Neuronal stem cell (in vitro differentiated cells): ENCODE data around the gene TMEM150C.

Experiments
- DNase-seq: peaks from one replicate; pipeline ENCODE4 v3.0.0-alpha.2; 2013; ENCODE audit warnings: low spot score
- H2AFZ ChIP-seq: one replicate; pipeline ENCODE4 v1.6.1; 2013; ENCODE audit warnings: mild to moderate bottlenecking, low read length, inconsistent platforms
- H2AK5ac ChIP-seq: 2 replicates; pipeline ENCODE4 v1.6.1; 2013; ENCODE audit warnings: low read depth, mild to moderate bottlenecking, inconsistent platforms, low read length, moderate library complexity, mixed read lengths
- H2BK120ac ChIP-seq: 2 replicates; pipeline ENCODE4 v1.6.1; 2013; ENCODE audit warnings: low read depth, mild to moderate bottlenecking, inconsistent platforms, low read length, moderate library complexity, mixed read lengths
- H2BK12ac ChIP-seq: one replicate; pipeline ENCODE4 v1.6.1; 2013; ENCODE audit warnings: low read length, inconsistent platforms
- H2BK15ac ChIP-seq: 2 replicates; pipeline ENCODE4 v1.6.1; 2013; ENCODE audit warnings: mild to moderate bottlenecking, low read length, inconsistent platforms, mixed read lengths
- H2BK5ac ChIP-seq: one replicate; pipeline ENCODE4 v1.6.1; 2013; ENCODE audit warnings: inconsistent platforms, mild to moderate bottlenecking, low read length, moderate library complexity
- H3K14ac ChIP-seq: one replicate; pipeline ENCODE4 v1.6.1; 2013; ENCODE audit warnings: low read length, inconsistent platforms
- H3K18ac ChIP-seq: 2 replicates; pipeline ENCODE4 v1.6.1; 2013; ENCODE audit warnings: low read length, inconsistent platforms
- H3K23ac ChIP-seq: 2 replicates; pipeline ENCODE4 v1.6.1; 2013; ENCODE audit warnings: low read depth, mild to moderate bottlenecking, mixed read lengths, low read length, inconsistent platforms; ENCODE audit not compliant: poor library complexity
- H3K27ac ChIP-seq: replicated peaks from 3 replicates; pipeline ENCODE4 v1.5.1; 2013; ENCODE audit warnings: low read length, inconsistent platforms
- H3K27me3 ChIP-seq, 3 experiments: 2 replicates each; pipeline ENCODE4 v1.6.1; 2013; ENCODE audit warnings: low read length in 3 of 3, mild to moderate bottlenecking in 2 of 3, inconsistent platforms in 1 of 3, low read depth in 1 of 3, mixed read lengths in 1 of 3, moderate library complexity in 1 of 3; ENCODE audit not compliant: control insufficient read depth in 3 of 3, insufficient read depth in 3 of 3
- H3K36me3 ChIP-seq, 2 donors: replicated peaks in 1 of 2; 2 replicates each; pipeline ENCODE4 v1.6.1; 2013; ENCODE audit warnings: low read length in 2 of 2; ENCODE audit not compliant: control insufficient read depth in 2 of 2, insufficient read depth in 2 of 2
- H3K4ac ChIP-seq: 2 replicates; pipeline ENCODE4 v1.6.1; 2013; ENCODE audit warnings: inconsistent platforms, mild to moderate bottlenecking, low read length, moderate library complexity
- H3K4me1 ChIP-seq, 2 donors: 1 replicate in 1 of 2; 2 replicates in 1 of 2; pipeline ENCODE4 v1.6.1; 2013; ENCODE audit warnings: low read length in 2 of 2, low read depth in 1 of 2; ENCODE audit not compliant: control insufficient read depth in 2 of 2, insufficient read depth in 1 of 2
- H3K4me2 ChIP-seq: one replicate; pipeline ENCODE4 v1.6.1; 2013; ENCODE audit warnings: mild to moderate bottlenecking, low read length, inconsistent platforms; ENCODE audit not compliant: insufficient read depth, poor library complexity, severe bottlenecking
- H3K4me3 ChIP-seq, 2 donors: 2 replicates each; pipeline ENCODE4 v1.5.1; 2013; ENCODE audit warnings: low read length in 2 of 2, mild to moderate bottlenecking in 2 of 2, inconsistent platforms in 1 of 2, moderate library complexity in 1 of 2
- H3K79me1 ChIP-seq: one replicate; pipeline ENCODE4 v1.6.1; 2013; ENCODE audit warnings: low read depth, mild to moderate bottlenecking, inconsistent platforms, low read length, moderate library complexity
- H3K9ac ChIP-seq: one replicate; pipeline ENCODE4 v1.6.1; 2013; ENCODE audit warnings: mild to moderate bottlenecking, low read depth, low read length, inconsistent platforms; ENCODE audit not compliant: poor library complexity
- H3K9me3 ChIP-seq, 2 donors: replicated peaks in 1 of 2; 2 replicates each; pipeline versions ENCODE3 to v1.6.1; 2013; ENCODE audit warnings: low read length in 2 of 2, mild to moderate bottlenecking in 2 of 2, inconsistent platforms in 1 of 2, low read depth in 1 of 2, mixed read lengths in 1 of 2, moderate library complexity in 1 of 2; ENCODE audit not compliant: control insufficient read depth in 2 of 2, insufficient read depth in 1 of 2
- H4K8ac ChIP-seq: one replicate; pipeline ENCODE4 v1.6.1; 2013; ENCODE audit warnings: low read depth, mild to moderate bottlenecking, inconsistent platforms, low read length, moderate library complexity
- H4K91ac ChIP-seq: one replicate; pipeline ENCODE4 v1.6.1; 2013; ENCODE audit warnings: low read length, low read depth, mild to moderate bottlenecking, inconsistent platforms; ENCODE audit not compliant: poor library complexity
- WGBS, 2 donors: extraction: QIAGEN DNeasy Blood & Tissue Kit; methylation state at CpG; one replicate each; pipeline ENCODE4 v1.1.7; 2013; ENCODE audit warnings: missing lambda C conversion rate in 2 of 2, mixed read lengths in 1 of 2; ENCODE audit not compliant: insufficient read length in 2 of 2, insufficient replicate concordance in 1 of 2; ENCODE audit errors: extremely low coverage in 2 of 2; 5-methylcytosine and 5-hydroxymethylcytosine counted together

Gene TMEM150C

GRCh38 chr4:82489987-82490386 lies 71.8 kb downstream of the TMEM150C start:
- H3K36me3 ChIP-seq, result no peaks in the 10 kb centered on the region
- no CpG with 5 or more reads among the region's 8 CpGs for WGBS, 2 donors
- no peak overlapping the region for H3K23ac ChIP-seq
- H3K4me3 ChIP-seq, result no peak overlapping the region
- H3K4me2 ChIP-seq, result no peak overlapping the region
- H3K18ac ChIP-seq, result no peak overlapping the region
- no peaks in the 10 kb centered on the region for H3K9me3 ChIP-seq
- H2BK5ac ChIP-seq, result no peak overlapping the region
- H2BK120ac ChIP-seq, result no peak overlapping the region
- no peaks in the 10 kb centered on the region for H3K27me3 ChIP-seq
- no peak overlapping the region for H3K14ac ChIP-seq
- no peak overlapping the region for H3K27ac ChIP-seq
- no peaks in the 10 kb centered on the region for H3K79me1 ChIP-seq
- no peak overlapping the region for H4K91ac ChIP-seq
- H2AFZ ChIP-seq, result no peak overlapping the region
- H3K4me1 ChIP-seq, result peaks cover 2 to 5% of the 10 kb centered on the region in 2 donors
- H3K4ac ChIP-seq, result no peak overlapping the region
- DNase-seq, result no peak
- H2BK15ac ChIP-seq, result no peak overlapping the region
- H3K9ac ChIP-seq, result no peak overlapping the region
- no peak overlapping the region for H2BK12ac ChIP-seq
- H4K8ac ChIP-seq, result no peak overlapping the region
- H2AK5ac ChIP-seq, result no peak overlapping the region

DNA sequence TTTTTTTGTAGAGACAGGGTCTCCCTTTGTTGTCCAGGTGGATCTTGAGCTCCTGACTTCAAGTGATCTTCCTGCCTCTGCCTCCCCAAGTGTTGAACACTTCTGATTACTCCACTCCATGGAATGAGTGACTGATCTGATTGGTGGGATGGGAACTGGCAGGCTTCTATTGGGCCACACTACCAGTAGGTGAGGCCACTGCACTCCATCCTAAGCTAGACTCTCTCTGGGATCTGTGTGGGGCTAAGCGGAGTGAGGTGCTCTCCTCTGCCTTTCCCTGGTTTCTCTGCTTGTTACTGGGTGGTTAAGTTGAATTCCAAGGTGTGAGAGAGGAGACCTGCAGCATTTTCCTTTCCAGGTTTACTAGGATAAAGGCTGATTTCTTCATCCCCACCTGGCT lies 72.7 kb downstream of the TMEM150C start:
- Histone ChIP-seq H3K4me1 (peaks cover 2 to 5% of the 10 kb centered on the region in 2 donors), H2AK5ac (no peak overlapping the region), H3K27me3 (no peaks in the 10 kb centered on the region), H2BK120ac (no peak overlapping the region), H3K14ac (no peak overlapping the region), H2BK15ac (no peak overlapping the region), H2AFZ (no peak overlapping the region), H3K27ac (no peak overlapping the region), H2BK12ac (no peak overlapping the region), H3K23ac (no peak overlapping the region), H3K9ac (no peak overlapping the region), H3K4ac (no peak overlapping the region), H4K91ac (no peak overlapping the region), H2BK5ac (no peak overlapping the region), H3K9me3 (no peaks in the 10 kb centered on the region), H3K4me3 (no peak overlapping the region), H4K8ac (no peak overlapping the region), H3K4me2 (no peak overlapping the region), H3K36me3 (no peaks in the 10 kb centered on the region), H3K79me1 (no peaks in the 10 kb centered on the region), H3K18ac (no peak overlapping the region)
- no peak for DNase-seq
- no CpG with 5 or more reads among the region's 1 CpG for WGBS, 2 donors

DNA sequence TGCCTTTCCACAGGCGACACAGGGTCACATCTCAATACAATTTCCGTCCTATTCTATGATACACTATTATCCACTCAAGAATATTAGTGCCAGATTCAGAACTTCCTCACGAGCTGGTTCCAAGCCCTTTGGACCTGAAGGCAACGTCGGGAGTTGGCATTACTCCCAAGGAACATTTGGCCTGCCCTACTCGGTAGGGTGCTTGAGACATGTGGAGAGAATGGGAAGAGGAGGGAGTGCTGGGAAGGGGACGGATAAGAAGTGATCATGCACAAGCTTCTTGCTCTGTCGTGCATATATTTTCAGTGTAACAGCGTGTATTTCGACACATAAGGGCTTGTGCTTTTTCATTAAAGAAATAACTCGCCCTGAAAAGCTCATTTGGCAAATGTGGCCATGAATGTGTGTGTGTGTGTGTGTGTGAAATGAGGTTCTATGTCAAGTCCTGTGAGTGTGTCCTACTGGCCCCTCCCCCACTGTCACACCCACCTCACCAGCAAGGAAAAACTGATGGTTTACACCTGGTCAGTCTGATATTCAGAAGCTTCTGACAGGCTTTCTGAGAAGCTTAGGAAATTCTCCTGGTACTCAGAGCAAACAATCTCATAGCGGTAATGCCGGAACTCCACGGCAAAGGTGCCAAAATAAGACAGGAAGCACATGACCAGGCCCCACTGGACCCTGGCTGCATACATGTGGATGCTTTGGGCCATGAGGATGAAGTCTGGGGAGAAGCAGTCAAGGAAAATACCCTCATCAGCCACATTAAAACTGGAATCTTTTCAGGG lies 76.6 kb downstream of the TMEM150C start:
- no peak overlapping the region for H2AFZ ChIP-seq
- no peak overlapping the region for H2BK120ac ChIP-seq
- H3K36me3 ChIP-seq, result no peaks in the 10 kb centered on the region
- H3K4ac ChIP-seq, result no peak overlapping the region
- H3K4me2 ChIP-seq, result no peak overlapping the region
- no peak overlapping the region for H3K27ac ChIP-seq
- no peak overlapping the region for H2BK12ac ChIP-seq
- WGBS, 2 donors, result no CpG with 5 or more reads among the region's 14 CpGs
- no peaks in the 10 kb centered on the region for H3K9me3 ChIP-seq
- no peak overlapping the region for H3K4me3 ChIP-seq
- no peak overlapping the region for H3K18ac ChIP-seq
- H2AK5ac ChIP-seq, result no peak overlapping the region
- no peak for DNase-seq
- H2BK15ac ChIP-seq, result no peak overlapping the region
- H4K91ac ChIP-seq, result no peak overlapping the region
- H4K8ac ChIP-seq, result no peak overlapping the region
- no peak overlapping the region for H2BK5ac ChIP-seq
- no peaks in the 10 kb centered on the region for H3K79me1 ChIP-seq
- peaks cover 0 to 4% of the 10 kb centered on the region in 2 donors for H3K4me1 ChIP-seq
- H3K23ac ChIP-seq, result no peak overlapping the region
- no peak overlapping the region for H3K14ac ChIP-seq
- no peaks in the 10 kb centered on the region for H3K27me3 ChIP-seq
- H3K9ac ChIP-seq, result no peak overlapping the region

DNA sequence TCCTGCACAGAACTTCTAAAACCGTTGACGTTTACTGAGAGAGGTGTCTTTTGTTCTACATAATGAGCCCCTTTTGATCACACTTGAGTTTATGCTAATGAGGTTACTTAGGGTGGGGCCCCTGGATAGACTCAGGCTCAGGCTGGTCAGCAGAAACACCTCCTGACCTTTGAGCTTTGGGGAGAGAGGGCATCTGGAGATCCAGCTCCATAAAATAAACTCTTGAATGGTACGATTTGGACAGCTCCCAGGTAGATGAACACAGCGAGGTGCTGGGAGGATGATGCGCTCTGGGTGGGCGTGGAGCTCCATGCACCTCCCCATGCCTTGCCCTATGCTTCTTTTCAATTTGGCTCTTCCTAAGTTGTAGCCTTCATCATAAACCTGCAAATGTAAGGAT lies 79.4 kb downstream of the TMEM150C start:
- Histone ChIP-seq H3K27ac (no peak overlapping the region), H3K23ac (no peak overlapping the region), H2AK5ac (no peak overlapping the region), H3K4me2 (no peak overlapping the region), H3K4me1 (no peaks in the 10 kb centered on the region), H2BK120ac (no peak overlapping the region), H3K4ac (no peak overlapping the region), H3K27me3 (no peaks in the 10 kb centered on the region), H4K91ac (no peak overlapping the region), H2BK12ac (no peak overlapping the region), H3K18ac (no peak overlapping the region), H2AFZ (no peak overlapping the region), H2BK5ac (no peak overlapping the region), H4K8ac (no peak overlapping the region), H3K4me3 (no peak overlapping the region), H3K79me1 (no peaks in the 10 kb centered on the region), H3K36me3 (no peaks in the 10 kb centered on the region), H3K14ac (peak overlapping the region; percentile 5), H2BK15ac (no peak overlapping the region), H3K9me3 (peaks cover 0 to 5% of the 10 kb centered on the region in 2 donors), H3K9ac (no peak overlapping the region)
- WGBS, 2 donors, result no CpG with 5 or more reads among the region's 6 CpGs
- DNase-seq, result no peak
